A673 (cell line): ENCODE data around the gene ABHD1.

Experiments used
- CTCF ChIP-seq: fragments of 300-800, 200-600 bp; sonication (generic); conservative IDR thresholded peaks from 2 replicates; pipeline ENCODE4 v1.5.1; 2017; ENCODE audit warnings: low read depth, mild to moderate bottlenecking, antibody characterized with exemption, low read length, moderate library complexity, mixed read lengths
- EZH2 ChIP-seq: fragments of 200-600 bp; sonication (generic); IDR thresholded peaks from 2 replicates; pipeline ENCODE4 v1.6.1; 2017; ENCODE audit warnings: borderline replicate concordance, low read depth, mild to moderate bottlenecking, mixed read lengths, antibody characterized with exemption, low read length; ENCODE audit not compliant: poor library complexity, severe bottlenecking

GRCh38 chr2:27122791-27123190, 824 bp upstream of the ABHD1 start:
- TF ChIP-seq EZH2 = no peak
- TF ChIP-seq CTCF = no peak
